A549 (cell line): ENCODE data around the gene CACNA1E. TPM values are rescaled to one million over a fixed set of nuclear protein-coding genes. Genes with fewer than 3 reads are reported as not detected.

ENCODE experiments used
- ATAC-seq, 2 experiments: fragments of 200-7000 bp in 1 of 2; fragments of >200 bp in 1 of 2; cut with Nextera tagmentation in 1 of 2; cut with Tn5 transposase in 1 of 2; 3 replicates each; pipeline versions ENCODE4 v1.8.0 to v1.9.1; 2018 to 2020; ENCODE audit warnings: mild to moderate bottlenecking in 1 of 2, moderate library complexity in 1 of 2
- CTCF ChIA-PET: fragments of 300-600 bp; sonication (Branson Sonifier 250); formaldehyde crosslinking; extraction: SDS; loops from one replicate; lab custom pipeline; 2021; ENCODE audit warnings: antibody characterized with exemption, inconsistent platforms; lab: Yijun Ruan, JAX
- POLR2A ChIA-PET: fragments of 350-600 bp; formaldehyde crosslinking; extraction: SDS; loops from one replicate; lab custom pipeline; 2021; ENCODE audit warnings: antibody characterized with exemption, inconsistent platforms; lab: Yijun Ruan, JAX
- DNase-seq, 2 experiments: peaks; one replicate each; pipeline versions ENCODE4 v3.0.0 to v3.0.0-alpha.2; 2011 to 2016; ENCODE audit warnings: low read depth in 1 of 2, low spot score in 1 of 2
- FAIRE-seq: peaks from 2 replicates; lab custom pipeline; 2011; peaks lifted over from hg19 to GRCh38; lab: Jason Lieb, UNC
- H3K27ac ChIP-seq, 2 experiments: fragments of >200 bp; sonication (Bioruptor Twin); formaldehyde crosslinking; 3 replicates each; pipeline ENCODE4 v1.5.1; 2016 to 2017
- H3K4me1 ChIP-seq: fragments of >200 bp; sonication (Bioruptor Twin); formaldehyde crosslinking; 3 replicates; pipeline ENCODE4 v1.6.1; 2016
- H3K4me2 ChIP-seq: fragments of >200 bp; sonication (Bioruptor Twin); formaldehyde crosslinking; 3 replicates; pipeline ENCODE4 v1.6.1; 2016
- H3K4me3 ChIP-seq: fragments of >200 bp; sonication (Bioruptor Twin); formaldehyde crosslinking; 3 replicates; pipeline ENCODE4 v1.5.1; 2016
- H3K9me3 ChIP-seq: fragments of >200 bp; sonication (Bioruptor Twin); formaldehyde crosslinking; 3 replicates; pipeline ENCODE4 v1.6.1; 2016
- BHLHE40 ChIP-seq: IDR thresholded peaks from 2 replicates; pipeline ENCODE4 v1.6.1; 2012; ENCODE audit warnings: low read depth, low read length, inconsistent platforms
- CBX2 ChIP-seq: fragments of 200-600 bp; sonication (generic); IDR thresholded peaks from 2 replicates; pipeline ENCODE4 v1.6.1; 2016; ENCODE audit warnings: low read depth, mild to moderate bottlenecking, borderline replicate concordance
- CBX8 ChIP-seq: fragments of 200-600 bp; sonication (generic); IDR thresholded peaks from 2 replicates; pipeline ENCODE4 v1.6.1; 2016
- EHMT2 ChIP-seq: fragments of 200-600 bp; sonication (generic); IDR thresholded peaks from 2 replicates; pipeline ENCODE4 v1.6.1; 2016; ENCODE audit warnings: antibody characterized with exemption, low read depth, mild to moderate bottlenecking, moderate library complexity
- ESRRA ChIP-seq: fragments of 150-350 bp; IDR thresholded peaks from 2 replicates; pipeline ENCODE4 v1.6.1; 2014; ENCODE audit warnings: mild to moderate bottlenecking, low read length, borderline replicate concordance
- FOSB ChIP-seq: fragments of 250-450 bp; sonication (Bioruptor Pico); IDR thresholded peaks from 2 replicates; pipeline ENCODE4 v1.5.0; 2020; ENCODE audit warnings: mild to moderate bottlenecking, moderate library complexity
- FOSL2 ChIP-seq, 2 experiments: fragments of 450-650 bp in 1 of 2; fragments of >200 bp in 1 of 2; sonication (Bioruptor Twin) in 1 of 2; formaldehyde crosslinking; IDR thresholded peaks; 2 replicates each; pipeline versions ENCODE4 v1.5.0 to v1.6.1; 2016 to 2020; ENCODE audit warnings: mild to moderate bottlenecking in 1 of 2, moderate library complexity in 1 of 2
- GATA3 ChIP-seq: IDR thresholded peaks from 2 replicates; pipeline ENCODE4 v1.6.1; 2012; ENCODE audit warnings: borderline replicate concordance
- HEYL ChIP-seq: fragments of 250-450 bp; sonication (Bioruptor Pico); IDR thresholded peaks from 2 replicates; pipeline ENCODE4 v1.8.0; 2021; ENCODE audit warnings: mild to moderate bottlenecking, moderate library complexity
- HMGXB4 ChIP-seq: fragments of 250-450 bp; sonication (Bioruptor Pico); IDR thresholded peaks from 2 replicates; pipeline ENCODE4 v1.5.0; 2021; ENCODE audit warnings: mild to moderate bottlenecking, moderate library complexity, borderline replicate concordance
- HOXA7 ChIP-seq: fragments of 250-450 bp; sonication (Bioruptor Pico); IDR thresholded peaks from 2 replicates; pipeline ENCODE4 v1.5.0; 2020; ENCODE audit warnings: mild to moderate bottlenecking, moderate library complexity
- HOXB13 ChIP-seq: fragments of 250-450 bp; sonication (Bioruptor Pico); IDR thresholded peaks from 2 replicates; pipeline ENCODE4 v1.5.0; 2020; ENCODE audit warnings: low read depth, mild to moderate bottlenecking, moderate library complexity
- RNF2 ChIP-seq: fragments of 200-600 bp; sonication (generic); IDR thresholded peaks from 2 replicates; pipeline ENCODE4 v1.6.1; 2016; ENCODE audit warnings: low read depth, mild to moderate bottlenecking, antibody characterized with exemption, moderate library complexity, borderline replicate concordance
- SREBF2 ChIP-seq: fragments of 450-650 bp; IDR thresholded peaks from 2 replicates; pipeline ENCODE4 v1.6.1; 2014; ENCODE audit warnings: mild to moderate bottlenecking, moderate library complexity
- ZC3H11A ChIP-seq: fragments of 450-650 bp; IDR thresholded peaks from 2 replicates; pipeline ENCODE4 v1.6.1; 2014; ENCODE audit warnings: antibody characterized with exemption, mild to moderate bottlenecking
- WGBS: methylation state at CpG from one replicate; pipeline ENCODE4 v1.1.6; 2017; ENCODE audit errors: missing lambda C conversion rate; 5-methylcytosine and 5-hydroxymethylcytosine counted together
- polyA plus RNA-seq, 4 experiments: library from polyadenylated mRNA; depleted of rRNA in 3 of 4; stranded (reverse); fragments of >200 nt; fragmentation: RNase III in 1 of 4; extraction: RNeasy Plus Mini Kit Qiagen cat#74134 plus additional on column Dnase treatment in 1 of 4; gene quantifications; 2 replicates in 3 of 4; 3 replicates in 1 of 4; pipeline ENCODE4 v1.2.3, GENCODE V29; 2011 to 2017
- TF ChIP-seq, protein P1 (sequence below): fragments of 450-650 bp; IDR thresholded peaks from 2 replicates; pipeline ENCODE4 v1.6.1; 2014; ENCODE audit warnings: antibody characterized with exemption
- TF ChIP-seq, protein P2 (sequence below): fragments of >200 bp; sonication (Bioruptor Twin); formaldehyde crosslinking; IDR thresholded peaks from 3 replicates; pipeline ENCODE4 v1.5.1; 2016
- TF ChIP-seq, protein P3 (sequence below): fragments of >200 bp; sonication (Bioruptor Twin); formaldehyde crosslinking; IDR thresholded peaks from 2 replicates; pipeline ENCODE4 v1.6.1; 2016

CACNA1E gene
- polyA plus RNA-seq, 2 of the 4 experiments (the other 2 are of a cell fraction), result 0.01 TPM; not detected in 1

GRCh38 chr1:181737056-181737455, 253.7 kb downstream of the CACNA1E start:
- no peak overlapping the region for H3K4me2 ChIP-seq
- H3K27ac ChIP-seq, result no peak overlapping the region
- H3K4me1 ChIP-seq, result no peaks in the 10 kb centered on the region
- POLR2A ChIA-PET, result no interaction called here
- TF ChIP-seq ZC3H11A, result no peak
- TF ChIP-seq FOSB (CRISPR knock-in tag), result no peak
- TF ChIP-seq HOXB13 (CRISPR knock-in tag), result no peak
- TF ChIP-seq CBX2, result no peak
- no peak for TF ChIP-seq EHMT2
- no peak for TF ChIP-seq SREBF2
- TF ChIP-seq RNF2, result no peak
- no peak for TF ChIP-seq ESRRA
- TF ChIP-seq HEYL (CRISPR knock-in tag), result no peak
- TF ChIP-seq HOXA7 (CRISPR knock-in tag), result no peak
- no peak for TF ChIP-seq CBX8
- TF ChIP-seq GATA3, result no peak
- no peak for TF ChIP-seq FOSL2 (IDR thresholded peaks at IDR 0.05)
- no peak for TF ChIP-seq FOSL2 (CRISPR knock-in tag; IDR thresholded peaks at IDR 0.05)
- TF ChIP-seq, protein P1, sequence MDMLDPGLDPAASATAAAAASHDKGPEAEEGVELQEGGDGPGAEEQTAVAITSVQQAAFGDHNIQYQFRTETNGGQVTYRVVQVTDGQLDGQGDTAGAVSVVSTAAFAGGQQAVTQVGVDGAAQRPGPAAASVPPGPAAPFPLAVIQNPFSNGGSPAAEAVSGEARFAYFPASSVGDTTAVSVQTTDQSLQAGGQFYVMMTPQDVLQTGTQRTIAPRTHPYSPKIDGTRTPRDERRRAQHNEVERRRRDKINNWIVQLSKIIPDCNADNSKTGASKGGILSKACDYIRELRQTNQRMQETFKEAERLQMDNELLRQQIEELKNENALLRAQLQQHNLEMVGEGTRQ, result no peak
- no peak for TF ChIP-seq HMGXB4 (CRISPR knock-in tag)
- TF ChIP-seq BHLHE40, result no peak
- FAIRE-seq, result no peak
- ATAC-seq, result no peak
- H3K4me3 ChIP-seq, result no peak overlapping the region
- WGBS, result 11% methylated on average over 5 of the region's 5 CpGs
- CTCF ChIA-PET, result interaction anchor here (2.5 kb wide), 1 partner anchor 200 kb away, joined by 5 read pairs; no protein-coding TSS in a partner anchor
- no peaks in the 10 kb centered on the region for H3K9me3 ChIP-seq
- DNase-seq, result no peak

DNA sequence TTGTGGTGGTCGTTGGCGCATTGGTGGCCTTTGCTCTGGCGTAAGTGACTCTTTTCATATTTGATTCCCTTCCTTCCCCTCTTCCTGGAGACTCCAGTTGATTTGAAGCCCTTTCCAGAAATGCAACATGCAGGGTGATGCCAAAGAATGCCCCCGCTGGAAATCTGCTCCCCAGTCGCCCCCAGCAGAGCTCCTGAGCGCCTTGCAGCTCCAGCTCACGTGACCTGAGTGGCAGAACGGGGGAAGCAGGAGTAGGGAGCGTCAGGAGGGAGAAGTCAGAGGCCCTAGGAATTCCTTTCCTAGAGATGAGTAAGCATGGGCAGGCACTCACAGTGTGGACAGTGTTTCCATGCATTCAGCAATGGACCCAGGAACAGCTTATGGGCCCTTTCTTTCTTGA, 255.9 kb downstream of the CACNA1E start:
- H3K9me3 ChIP-seq, result no peaks in the 10 kb centered on the region
- TF ChIP-seq, protein P2, sequence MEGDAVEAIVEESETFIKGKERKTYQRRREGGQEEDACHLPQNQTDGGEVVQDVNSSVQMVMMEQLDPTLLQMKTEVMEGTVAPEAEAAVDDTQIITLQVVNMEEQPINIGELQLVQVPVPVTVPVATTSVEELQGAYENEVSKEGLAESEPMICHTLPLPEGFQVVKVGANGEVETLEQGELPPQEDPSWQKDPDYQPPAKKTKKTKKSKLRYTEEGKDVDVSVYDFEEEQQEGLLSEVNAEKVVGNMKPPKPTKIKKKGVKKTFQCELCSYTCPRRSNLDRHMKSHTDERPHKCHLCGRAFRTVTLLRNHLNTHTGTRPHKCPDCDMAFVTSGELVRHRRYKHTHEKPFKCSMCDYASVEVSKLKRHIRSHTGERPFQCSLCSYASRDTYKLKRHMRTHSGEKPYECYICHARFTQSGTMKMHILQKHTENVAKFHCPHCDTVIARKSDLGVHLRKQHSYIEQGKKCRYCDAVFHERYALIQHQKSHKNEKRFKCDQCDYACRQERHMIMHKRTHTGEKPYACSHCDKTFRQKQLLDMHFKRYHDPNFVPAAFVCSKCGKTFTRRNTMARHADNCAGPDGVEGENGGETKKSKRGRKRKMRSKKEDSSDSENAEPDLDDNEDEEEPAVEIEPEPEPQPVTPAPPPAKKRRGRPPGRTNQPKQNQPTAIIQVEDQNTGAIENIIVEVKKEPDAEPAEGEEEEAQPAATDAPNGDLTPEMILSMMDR, result no peak
- no peak for TF ChIP-seq SREBF2
- TF ChIP-seq, protein P3, sequence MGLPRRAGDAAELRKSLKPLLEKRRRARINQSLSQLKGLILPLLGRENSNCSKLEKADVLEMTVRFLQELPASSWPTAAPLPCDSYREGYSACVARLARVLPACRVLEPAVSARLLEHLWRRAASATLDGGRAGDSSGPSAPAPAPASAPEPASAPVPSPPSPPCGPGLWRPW, result no peak
- TF ChIP-seq, protein P1, result no peak
- TF ChIP-seq, all 56 proteins: peak for 0
- FAIRE-seq (no peak), DNase-seq (no peak), ATAC-seq (no peak)
- Histone ChIP-seq H3K4me3 (no peak overlapping the region), H3K27ac (no peak overlapping the region), H3K4me2 (no peak overlapping the region), H3K4me1 (no peaks in the 10 kb centered on the region)
- CTCF ChIA-PET, result no interaction called here
- 6% methylated on average over 9 of the region's 9 CpGs for WGBS
- POLR2A ChIA-PET, result no interaction called here
